ENCODE data around the gene MGAT5.

Gene MGAT5

DNA sequence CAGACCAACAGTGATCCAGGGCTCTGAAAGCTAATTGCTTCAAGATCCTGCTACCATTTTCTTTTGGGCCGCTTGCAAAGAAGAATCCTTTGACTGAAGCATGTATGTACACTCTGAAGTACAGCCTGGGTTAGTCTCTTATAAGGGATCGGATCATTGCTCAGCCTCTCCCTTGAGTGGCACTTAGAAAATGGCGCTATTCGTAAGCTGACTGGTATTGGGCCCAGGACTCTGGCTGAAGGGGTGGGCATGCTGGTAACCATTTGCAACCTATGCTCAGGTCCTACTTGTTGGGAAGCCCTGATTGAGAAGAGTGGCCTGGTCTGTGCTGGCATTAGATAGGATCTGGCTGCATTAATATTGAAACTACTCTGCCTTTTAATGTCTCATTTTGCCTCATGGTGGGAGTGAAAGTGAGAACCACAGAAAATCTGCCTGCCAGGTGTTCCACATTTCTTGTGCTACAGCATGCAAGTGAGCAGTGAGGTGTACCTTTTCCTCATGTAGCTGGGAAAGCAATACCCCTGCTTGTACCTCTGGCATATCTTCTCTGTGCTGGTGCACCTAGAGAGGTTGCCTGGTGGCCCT lies 661 bp upstream of the MGAT5 start:
- FAIRE-seq, result no peak
- DNase-seq (ENCODE audit: low spot score), result no peak

DNA sequence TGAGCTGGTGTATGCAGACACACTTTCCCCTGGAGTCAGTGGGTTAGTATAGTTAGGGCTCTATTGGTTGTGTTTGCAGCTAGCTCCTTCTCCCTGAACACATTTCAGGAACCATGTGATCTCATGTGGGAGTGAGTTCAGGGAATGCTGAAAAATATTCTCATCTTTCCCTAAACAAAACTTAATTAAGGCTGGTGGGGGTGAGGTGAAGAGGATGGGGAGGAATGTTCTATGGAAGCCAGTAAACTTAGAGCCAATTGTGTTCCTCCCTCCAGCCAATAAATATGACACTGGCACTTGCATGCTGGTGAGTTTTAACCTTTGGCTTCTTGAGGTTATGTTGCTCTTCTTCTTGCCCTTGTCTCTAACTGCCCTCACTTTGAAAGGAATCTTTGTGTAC lies 952 bp downstream of the MGAT5 start:
- FAIRE-seq, result no peak
- DNase-seq (ENCODE audit: low spot score), result no peak

DNA sequence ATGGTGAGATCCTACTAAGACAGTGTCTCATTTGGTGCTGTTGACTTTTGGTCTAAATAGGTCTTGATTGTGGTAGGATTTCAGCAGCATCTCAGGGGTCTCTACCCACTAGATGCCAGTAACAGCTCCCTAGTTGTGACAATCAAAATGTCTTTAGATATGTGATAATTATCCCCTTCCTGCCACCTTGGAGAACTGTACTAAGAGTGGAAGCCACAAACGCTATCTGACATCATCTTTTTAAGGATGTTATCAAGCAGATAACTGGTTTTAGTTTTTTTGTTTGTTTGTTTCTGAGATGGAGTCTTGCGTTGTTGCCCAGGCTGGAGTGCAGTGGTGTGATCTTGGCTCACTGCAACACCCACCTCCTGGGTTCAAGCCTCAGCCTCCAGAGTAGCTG lies 3.1 kb downstream of the MGAT5 start:
- DNase-seq (ENCODE audit: low spot score) (no peak), FAIRE-seq (no peak)

DNA sequence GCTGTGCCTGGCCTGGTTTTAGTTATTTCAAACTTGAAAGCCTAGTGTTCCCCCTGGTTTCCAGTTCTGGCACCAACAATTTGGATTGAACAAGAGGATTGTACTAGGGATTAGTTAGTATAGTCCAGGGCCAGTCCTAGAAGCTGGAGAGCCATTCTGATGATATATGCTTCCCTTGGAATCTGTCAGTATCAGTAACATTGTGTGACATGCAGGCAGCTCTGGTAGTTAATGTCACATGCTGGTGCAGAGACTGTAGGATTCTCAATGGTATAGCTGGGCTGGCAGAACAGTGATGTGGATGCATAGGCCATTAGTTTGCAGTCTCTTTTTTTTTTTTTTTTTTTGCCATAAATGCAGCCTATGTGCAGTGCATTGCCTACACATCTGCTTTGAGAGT lies 3.6 kb downstream of the MGAT5 start:
- no peak for FAIRE-seq
- DNase-seq (ENCODE audit: low spot score), result no peak

DNA sequence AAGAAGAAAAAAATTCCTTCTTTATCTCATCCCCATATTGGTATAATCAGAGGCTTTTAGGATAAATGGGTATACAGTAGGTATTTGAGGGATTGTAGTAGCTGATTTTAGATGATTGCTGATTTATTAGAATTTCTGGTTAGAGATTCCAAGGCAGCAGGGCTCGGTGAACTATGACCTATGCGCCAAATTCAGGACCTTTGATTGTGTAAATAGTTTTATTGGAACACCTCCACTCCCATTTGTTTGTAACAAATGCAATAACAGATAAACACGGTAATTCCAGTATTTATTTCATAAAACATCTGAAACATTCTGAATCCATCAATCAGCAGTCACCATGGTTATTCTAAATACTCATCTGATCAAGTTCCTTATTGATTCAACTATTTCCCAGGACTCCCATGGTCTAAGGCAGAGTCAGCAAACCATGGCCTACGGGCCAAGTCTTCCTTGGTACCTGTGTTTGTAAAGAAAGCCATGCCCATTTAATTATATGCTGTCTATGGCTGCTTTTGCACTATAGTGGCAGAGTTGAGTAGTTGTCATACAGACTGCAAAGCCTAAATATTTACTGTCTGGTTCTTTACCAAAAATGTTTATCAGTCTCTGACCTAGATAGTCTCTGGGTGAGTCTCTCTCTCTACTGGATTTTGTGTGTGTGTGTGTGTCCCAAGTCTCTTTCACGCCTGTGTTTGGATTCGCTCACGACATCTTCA lies 4.3 kb downstream of the MGAT5 start:
- DNase-seq (ENCODE audit: low spot score) (no peak), FAIRE-seq (no peak)

DNA sequence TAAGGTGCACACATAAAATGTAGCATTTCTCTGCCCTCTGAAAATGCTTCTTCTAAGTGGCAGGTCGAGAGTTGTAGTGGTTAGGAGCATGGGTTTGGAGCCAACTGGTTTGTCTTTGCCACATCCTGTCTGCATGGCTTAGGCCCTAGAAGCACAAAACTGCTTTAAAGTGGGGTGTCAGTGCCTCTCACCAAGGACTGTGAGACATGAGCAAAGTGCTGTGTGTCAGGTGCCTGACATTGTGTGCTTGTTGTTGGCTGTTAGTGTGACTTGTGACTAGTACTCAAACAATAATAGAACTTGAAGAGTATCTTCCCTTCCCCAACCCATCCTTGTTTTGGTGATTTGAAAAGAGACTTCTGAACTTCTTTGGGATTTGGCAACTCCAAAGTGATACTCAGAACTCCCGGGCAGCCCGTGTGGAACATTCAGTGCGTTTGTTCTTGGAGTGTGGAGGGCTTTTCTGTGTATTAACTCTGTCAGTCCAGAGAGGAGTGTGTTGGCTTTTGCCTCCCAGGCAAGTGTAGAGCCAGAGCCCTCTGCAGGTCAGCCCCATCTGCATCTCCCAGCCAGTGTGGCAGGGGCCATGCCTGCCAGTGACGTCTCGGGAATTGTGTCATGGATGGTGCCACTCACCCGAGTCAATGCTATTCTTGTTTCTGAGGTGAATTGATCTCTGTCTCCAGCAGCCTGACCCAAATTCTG lies 5.0 kb downstream of the MGAT5 start:
- FAIRE-seq (no peak), DNase-seq (ENCODE audit: low spot score) (no peak)

DNA sequence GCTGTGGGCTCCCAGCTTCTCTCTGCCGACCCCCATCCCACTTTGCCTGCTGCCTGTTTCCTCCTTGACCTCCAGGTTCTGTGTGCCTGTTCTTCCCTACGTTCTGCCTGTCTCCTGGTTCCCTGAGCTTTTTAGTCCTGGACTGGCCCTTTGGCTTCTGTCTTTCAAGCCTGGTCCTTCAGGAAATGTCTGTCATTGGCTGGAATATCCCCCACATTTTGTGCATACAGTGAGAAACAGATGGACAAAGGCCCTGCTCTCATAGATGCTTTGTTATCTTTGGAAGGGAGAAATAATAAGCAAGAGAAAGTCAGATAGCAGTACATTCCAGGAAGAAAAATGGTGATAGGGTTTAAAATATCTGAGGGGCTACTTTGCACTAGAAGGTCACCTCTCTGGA lies 5.7 kb downstream of the MGAT5 start:
- FAIRE-seq, result no peak
- DNase-seq (ENCODE audit: low spot score), result no peak

DNA sequence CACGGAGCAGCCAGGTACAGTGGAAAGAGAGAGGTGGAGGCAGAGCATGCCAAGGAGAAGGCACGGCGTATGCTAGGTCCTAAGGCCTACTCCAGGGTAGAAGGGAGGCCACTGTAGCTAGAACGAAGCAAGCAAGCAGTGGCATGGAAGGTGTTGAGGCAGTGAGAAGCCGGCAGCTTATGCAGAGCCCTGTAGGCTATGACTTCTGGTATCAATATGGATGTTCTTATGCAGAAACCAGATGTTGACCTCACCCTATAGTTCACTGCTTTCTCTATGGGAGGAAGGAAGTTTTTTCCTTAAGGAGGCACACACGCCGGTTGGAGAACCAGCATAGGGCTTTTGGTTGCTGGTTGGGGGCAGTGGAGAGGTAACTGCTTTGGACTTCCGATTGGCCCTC lies 6.1 kb downstream of the MGAT5 start:
- no peak for FAIRE-seq

DNA sequence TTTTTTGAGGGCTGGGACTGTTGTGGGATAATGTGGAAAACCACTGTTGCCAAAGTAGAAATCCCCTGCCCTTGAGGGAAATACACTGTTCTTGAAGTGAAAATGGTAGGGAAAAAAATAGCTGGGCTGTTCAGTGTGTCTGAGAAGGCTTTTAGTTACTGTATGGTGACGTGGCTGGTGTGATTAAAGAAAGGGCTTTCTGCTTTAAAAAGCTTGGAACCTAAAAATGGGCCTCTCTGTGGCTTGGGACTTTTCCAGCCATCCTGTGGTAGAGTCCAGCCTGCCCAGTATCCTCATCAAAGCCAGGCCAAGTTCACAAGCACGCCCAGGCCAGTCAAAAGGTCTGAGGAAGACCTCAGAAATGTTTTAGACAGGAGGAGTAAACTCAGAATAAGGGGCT lies 6.8 kb downstream of the MGAT5 start:
- FAIRE-seq, result no peak
- no peak for DNase-seq (ENCODE audit: low spot score)

More for the DNA sequence above, 6.1 kb downstream of the MGAT5 start:
- DNase-seq (ENCODE audit: low spot score), result no peak

DNA sequence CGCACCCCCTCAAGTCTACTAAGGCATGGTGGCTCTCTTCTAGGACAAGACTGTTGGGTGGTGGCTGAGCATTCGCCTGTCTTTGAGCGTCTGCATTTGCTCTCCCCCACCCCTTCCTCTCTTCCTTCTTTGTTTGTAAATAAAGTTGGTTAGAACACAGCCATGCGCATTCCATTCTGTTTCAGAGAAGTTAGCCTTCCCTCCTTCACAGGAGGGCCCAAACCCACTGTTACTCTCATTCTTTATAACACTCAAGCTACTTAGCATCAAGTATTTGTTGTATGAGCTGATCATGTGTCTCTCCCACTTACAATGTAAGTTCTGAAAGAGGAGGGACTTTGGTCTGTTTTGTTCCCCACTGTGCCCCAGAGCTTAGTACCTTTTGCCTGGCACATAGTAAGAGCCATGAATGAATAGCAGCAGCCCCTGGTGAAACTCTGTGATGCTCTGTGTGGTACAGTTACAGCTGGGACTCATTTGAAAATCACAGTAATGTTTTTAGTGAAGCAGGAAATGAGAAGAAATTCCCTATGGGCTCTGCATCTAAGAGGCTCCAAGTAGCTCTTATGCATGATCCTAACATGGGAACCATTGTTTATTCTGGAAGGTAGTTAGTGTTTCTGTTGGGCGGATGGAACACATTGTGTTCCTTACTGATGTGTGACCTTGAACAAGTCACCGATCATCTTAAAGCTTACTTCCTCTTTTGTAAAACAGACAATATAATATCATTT lies 7.7 kb downstream of the MGAT5 start:
- DNase-seq (ENCODE audit: low spot score), result no peak
- no peak for FAIRE-seq

DNA sequence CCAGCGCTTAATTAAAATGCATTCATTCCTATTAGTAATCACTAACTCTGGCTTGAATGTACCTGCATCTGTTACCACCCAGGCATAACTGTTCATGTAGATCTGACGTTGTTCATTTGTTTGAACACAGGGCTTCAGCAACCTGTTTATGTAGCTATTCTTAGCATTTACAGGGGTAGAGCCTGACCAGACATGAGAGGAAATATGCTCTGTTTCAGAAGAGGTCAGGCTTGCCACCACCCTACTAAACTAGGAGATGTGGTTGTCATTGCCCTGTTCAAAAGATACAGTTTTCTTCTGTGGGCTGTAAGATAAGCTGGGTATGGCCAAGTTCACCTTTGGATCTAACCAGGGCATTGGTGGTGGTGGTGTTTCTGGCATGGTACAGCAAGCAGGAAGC lies 8.8 kb downstream of the MGAT5 start:
- FAIRE-seq, result no peak
- no peak for DNase-seq (ENCODE audit: low spot score)

DNA sequence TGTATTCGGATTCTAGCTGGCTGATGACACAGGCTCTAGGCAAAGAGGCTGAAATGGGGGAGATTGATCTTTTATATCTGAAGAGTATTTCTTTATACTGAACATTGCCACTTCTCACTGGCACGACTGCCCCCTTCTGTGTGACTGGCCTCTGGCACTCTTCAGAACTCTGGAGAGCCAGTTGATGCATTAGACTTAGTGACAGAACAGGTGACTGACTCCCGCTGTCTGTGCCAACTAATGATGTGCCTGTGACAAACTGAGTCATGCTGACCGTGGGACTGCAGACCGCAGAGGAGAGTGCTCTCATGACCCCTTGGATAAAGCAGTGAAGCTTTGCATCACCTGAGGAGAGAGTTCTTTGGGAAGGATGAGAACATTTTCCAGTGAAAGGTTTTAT lies 14.4 kb downstream of the MGAT5 start:
- no peak for DNase-seq (ENCODE audit: low spot score)
- FAIRE-seq, result no peak

DNA sequence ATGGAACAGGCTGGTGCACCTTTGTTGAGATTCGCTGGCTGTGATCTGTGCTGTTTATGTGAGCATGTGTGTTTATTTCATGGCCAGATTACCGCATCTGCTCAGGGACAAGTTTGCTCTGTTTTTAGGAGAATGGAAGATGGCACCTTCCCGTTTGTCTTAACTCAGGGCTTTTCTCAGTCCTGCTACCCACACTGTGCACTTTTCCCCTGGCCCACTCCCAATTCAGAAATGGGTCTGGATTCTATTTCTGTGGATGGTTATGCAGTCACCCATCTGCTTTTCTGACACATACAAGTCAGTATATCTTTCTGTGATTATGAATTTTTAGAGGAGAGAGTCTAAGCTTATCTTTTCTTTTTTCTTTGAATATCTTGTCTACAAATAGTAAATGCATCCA lies 15.4 kb downstream of the MGAT5 start:
- no peak for FAIRE-seq

DNA sequence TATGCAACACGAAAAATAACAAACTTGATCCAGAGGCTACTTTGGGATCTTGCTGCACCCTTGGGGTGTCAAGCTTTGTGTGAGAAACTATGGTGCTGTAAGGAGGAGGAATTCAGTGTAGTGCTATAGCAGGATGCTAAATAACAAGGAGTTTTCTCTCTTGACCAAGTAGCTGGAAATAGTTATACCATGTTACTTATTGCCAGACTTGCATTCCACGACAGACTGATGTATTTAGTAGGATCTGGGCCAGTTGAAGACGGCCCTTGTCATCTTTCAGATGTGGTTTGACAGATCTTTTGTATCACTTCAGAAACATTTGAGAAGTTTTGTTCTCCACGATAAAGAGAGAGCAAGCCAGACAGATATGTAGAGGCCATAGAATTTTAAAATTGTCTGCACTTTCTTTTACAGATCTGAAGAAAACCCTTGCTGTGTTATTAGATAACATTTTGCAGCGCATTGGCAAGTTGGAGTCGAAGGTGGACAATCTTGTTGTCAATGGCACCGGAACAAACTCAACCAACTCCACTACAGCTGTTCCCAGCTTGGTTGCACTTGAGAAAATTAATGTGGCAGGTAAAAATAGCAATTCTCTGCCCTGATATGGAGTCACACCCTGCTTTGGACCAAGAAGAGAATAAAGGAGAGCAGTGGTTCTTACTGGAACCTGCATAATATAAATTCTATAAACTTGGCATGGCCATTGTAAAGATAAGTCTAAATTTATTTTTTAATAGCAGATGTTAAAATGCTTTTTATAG lies 16.3 kb downstream of the MGAT5 start:
- no peak for DNase-seq (ENCODE audit: low spot score)

More for the DNA sequence above, 15.4 kb downstream of the MGAT5 start:
- no peak for DNase-seq (ENCODE audit: low spot score)

DNA sequence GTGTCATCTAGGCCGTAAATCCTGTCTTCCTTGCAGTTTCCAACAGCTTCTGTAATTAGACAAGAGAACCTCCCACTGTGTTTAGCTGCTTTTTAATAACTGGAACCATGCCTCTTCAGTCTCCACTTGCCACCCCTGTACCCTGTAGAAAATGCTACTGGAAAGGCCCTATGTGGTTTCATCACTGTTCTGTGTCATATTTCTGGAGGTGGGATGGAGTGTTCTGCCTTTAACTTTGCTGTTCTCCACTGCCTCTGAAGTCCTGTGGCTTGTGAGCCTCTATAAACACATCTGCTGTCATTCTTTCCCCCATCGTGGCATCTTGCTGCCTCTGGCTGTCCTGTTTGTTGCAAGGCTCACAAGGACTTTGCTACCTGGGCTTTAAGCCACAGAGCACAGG lies 17.9 kb downstream of the MGAT5 start:
- no peak for FAIRE-seq

More for the DNA sequence above, 16.3 kb downstream of the MGAT5 start:
- FAIRE-seq, result no peak

DNA sequence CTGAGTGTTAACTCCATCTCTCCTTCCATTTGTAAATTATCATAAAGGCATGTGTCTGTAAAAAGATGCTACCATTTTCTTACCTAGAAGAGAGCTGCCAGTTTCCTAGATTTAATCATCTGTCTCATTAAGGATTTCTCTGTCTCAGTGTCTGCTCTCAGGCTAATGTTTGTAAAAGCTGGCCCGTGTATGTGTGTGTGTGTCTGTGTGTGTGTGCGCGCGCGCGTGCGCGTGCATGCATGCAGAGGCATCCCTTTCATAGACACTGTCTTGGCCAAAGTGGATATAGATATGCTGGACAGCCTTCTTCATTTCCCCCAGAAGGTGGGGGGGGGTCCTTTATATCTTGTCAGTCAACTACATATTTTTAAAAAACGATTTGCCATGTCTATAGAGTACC lies 18.9 kb downstream of the MGAT5 start:
- DNase-seq (ENCODE audit: low spot score), result no peak
- no peak for FAIRE-seq

More for the DNA sequence above, 17.9 kb downstream of the MGAT5 start:
- DNase-seq (ENCODE audit: low spot score), result no peak

DNA sequence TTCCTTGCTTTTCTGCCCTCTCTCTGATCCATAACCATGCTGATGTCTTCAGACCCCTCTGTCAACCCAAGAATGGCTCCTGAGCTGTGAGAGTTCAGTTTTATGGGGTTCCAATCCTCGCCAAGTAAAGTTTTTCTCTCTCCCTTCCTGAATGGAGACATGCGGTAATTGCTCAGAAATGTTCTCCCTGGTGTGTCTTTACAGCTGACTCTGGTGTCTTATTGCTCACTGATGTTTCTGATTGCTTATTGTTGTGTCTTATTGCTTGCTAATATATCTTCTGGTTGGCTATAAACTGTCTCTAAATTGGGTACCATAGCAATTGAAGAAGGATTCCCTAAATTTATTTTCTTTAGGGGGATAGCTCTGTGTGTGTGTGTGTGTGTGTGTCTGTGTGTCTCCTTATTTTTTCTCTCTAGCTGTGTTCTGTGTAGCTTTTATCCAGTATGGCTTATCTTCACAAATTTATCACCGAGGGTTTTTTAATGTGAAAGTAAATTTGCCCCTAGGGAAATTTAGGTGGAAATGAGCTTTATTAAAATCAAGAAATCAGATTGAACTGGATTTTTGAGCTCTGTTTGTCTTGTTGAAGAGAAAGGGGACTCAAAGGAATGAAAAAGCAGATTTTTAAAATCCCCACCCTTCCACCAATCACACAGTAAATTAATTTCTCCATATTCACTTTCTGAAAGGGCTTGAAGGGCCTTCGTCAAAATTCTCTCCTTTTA lies 19.5 kb downstream of the MGAT5 start:
- FAIRE-seq, result no peak
- no peak for DNase-seq (ENCODE audit: low spot score)

DNA sequence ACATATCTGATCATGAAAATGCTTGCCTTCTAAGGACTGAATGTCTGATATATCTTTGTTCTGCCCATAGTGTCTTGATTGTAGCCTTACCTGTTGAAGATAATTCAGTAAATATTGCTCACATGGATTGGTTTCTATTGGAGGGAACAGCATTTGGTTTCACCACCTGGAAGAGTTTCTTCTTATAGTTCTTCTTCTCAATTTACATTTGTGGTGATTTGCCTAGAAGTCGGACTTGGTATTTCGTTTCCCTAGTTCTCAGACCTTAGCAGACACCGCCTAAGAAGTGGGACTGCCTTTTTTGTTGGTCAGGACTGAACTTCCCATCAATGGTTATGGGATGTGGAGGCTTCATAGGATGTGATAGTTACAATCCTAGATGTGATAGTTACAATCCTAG lies 20.2 kb downstream of the MGAT5 start:
- FAIRE-seq, result no peak
- no peak for DNase-seq (ENCODE audit: low spot score)

DNA sequence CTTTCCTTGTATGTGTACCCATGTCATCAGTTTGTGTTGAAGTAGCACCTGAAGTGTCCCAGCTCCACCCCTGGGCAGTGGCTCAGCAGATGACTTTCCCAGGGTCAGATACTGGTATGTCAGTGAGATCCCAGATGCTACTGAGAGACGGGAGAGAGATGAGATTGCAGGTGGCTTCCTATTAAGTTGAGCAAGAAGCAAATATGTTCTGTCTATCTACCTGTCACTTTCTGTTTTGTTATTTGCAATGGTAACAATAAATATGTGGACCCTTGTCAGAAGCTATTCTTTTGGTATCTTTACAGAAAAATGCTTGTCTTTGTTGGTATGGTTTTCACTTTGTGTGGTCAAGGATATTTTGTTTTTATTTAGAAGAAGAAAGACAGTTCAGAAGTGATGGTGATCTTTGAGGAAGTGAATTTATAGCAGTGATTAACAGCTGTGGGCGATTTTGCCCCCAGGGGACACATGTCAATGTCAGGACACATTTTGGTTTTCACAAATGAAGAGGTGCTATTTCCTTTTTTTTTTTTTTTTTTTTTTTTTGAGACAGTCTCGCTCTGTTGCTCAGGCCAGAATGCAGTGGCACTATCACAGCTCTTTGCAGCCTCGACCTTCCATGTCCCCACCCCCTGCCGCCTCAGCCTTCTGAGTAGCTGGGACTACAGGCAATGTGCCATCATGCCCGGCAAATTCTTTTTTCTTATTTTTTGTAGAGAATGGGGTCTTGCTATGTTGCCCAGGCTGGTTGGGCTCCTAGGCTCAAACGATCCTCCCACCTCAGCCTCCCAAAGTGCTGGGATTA lies 21.4 kb downstream of the MGAT5 start:
- DNase-seq (ENCODE audit: low spot score), result no peak
- FAIRE-seq, result no peak
